ENCODE measurements around the gene TMEM63A. TPM values are rescaled to one million over a fixed set of nuclear protein-coding genes. Genes with fewer than 3 reads are reported as not detected.
A peak's percentile ranks its signal among the peaks of the same experiment; 100 is the strongest.

Gene TMEM63A
- total and polyA plus RNA-seq, 2 of the 13 experiments (the other 11 are each of a cell fraction or from before 2014, with no cell fraction given), result 23.9 to 53.3 TPM

GRCh38 chr1:225891229-225891972 is 9.2 kb upstream of the TMEM63A start (continued):
- TF ChIP-seq ZUFSP (CRISPR knock-in tag; IDR thresholded peaks at IDR 0.05; ENCODE audit: borderline replicate concordance), result no peak
- TF ChIP-seq EED (CRISPR knock-in tag; IDR thresholded peaks at IDR 0.05), result no peak
- TF ChIP-seq ZNF414 (CRISPR knock-in tag; IDR thresholded peaks at IDR 0.05), result no peak
- no peak for TF ChIP-seq ATF4 (CRISPR knock-in tag; IDR thresholded peaks at IDR 0.05)
- TF ChIP-seq MED8 (CRISPR knock-in tag; IDR thresholded peaks at IDR 0.05; ENCODE audit: insufficient replicate concordance), result no peak
- TF ChIP-seq PRDM4 (CRISPR knock-in tag; IDR thresholded peaks at IDR 0.05; ENCODE audit: borderline replicate concordance), result no peak
- no peak for TF ChIP-seq ARID3A (IDR thresholded peaks at IDR 0.05; ENCODE audit: low read depth, low read length)
- TF ChIP-seq ZNF709 (CRISPR knock-in tag; IDR thresholded peaks at IDR 0.05), result no peak
- TF ChIP-seq KDM1A (CRISPR knock-in tag; IDR thresholded peaks at IDR 0.05), result no peak
- no peak for TF ChIP-seq KLF11 (CRISPR knock-in tag; IDR thresholded peaks at IDR 0.05)
- no peak for TF ChIP-seq ZBTB14 (CRISPR knock-in tag; IDR thresholded peaks at IDR 0.05)
- TF ChIP-seq MXI1 (IDR thresholded peaks at IDR 0.05; ENCODE audit: borderline replicate concordance, low read depth, low read length), result no peak
- TF ChIP-seq IKZF5 (CRISPR knock-in tag; IDR thresholded peaks at IDR 0.05), result no peak
- no peak for TF ChIP-seq NPAS2 (CRISPR knock-in tag; IDR thresholded peaks at IDR 0.05; ENCODE audit: borderline replicate concordance)
- TF ChIP-seq NCOA5 (CRISPR knock-in tag; IDR thresholded peaks at IDR 0.05), result no peak
- TF ChIP-seq NFRKB (IDR thresholded peaks at IDR 0.05), result no peak
- TF ChIP-seq TEAD3 (CRISPR knock-in tag; optimal IDR thresholded peaks at IDR 0.05; ENCODE audit: borderline replicate concordance), result peak; percentile 4
- TF ChIP-seq ZNF607 (CRISPR knock-in tag; IDR thresholded peaks at IDR 0.05; ENCODE audit: borderline replicate concordance), result no peak

Data from HepG2 (cell line).